GM21367 (cell line): ENCODE data around the gene B3GNT8.
"Not testable (repeated sequence)": the region's sequence is repeated elsewhere in the genome, so short reads cannot be mapped to it uniquely, and the experiment has no call there.

Experiments
- ATAC-seq: cut with Tn5 transposase; IDR thresholded peaks from one replicate; pipeline ENCODE4 v1.9.1; 2021; ENCODE audit not compliant: unreplicated experiment

B3GNT8 gene, protein sequence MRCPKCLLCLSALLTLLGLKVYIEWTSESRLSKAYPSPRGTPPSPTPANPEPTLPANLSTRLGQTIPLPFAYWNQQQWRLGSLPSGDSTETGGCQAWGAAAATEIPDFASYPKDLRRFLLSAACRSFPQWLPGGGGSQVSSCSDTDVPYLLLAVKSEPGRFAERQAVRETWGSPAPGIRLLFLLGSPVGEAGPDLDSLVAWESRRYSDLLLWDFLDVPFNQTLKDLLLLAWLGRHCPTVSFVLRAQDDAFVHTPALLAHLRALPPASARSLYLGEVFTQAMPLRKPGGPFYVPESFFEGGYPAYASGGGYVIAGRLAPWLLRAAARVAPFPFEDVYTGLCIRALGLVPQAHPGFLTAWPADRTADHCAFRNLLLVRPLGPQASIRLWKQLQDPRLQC

DNA sequence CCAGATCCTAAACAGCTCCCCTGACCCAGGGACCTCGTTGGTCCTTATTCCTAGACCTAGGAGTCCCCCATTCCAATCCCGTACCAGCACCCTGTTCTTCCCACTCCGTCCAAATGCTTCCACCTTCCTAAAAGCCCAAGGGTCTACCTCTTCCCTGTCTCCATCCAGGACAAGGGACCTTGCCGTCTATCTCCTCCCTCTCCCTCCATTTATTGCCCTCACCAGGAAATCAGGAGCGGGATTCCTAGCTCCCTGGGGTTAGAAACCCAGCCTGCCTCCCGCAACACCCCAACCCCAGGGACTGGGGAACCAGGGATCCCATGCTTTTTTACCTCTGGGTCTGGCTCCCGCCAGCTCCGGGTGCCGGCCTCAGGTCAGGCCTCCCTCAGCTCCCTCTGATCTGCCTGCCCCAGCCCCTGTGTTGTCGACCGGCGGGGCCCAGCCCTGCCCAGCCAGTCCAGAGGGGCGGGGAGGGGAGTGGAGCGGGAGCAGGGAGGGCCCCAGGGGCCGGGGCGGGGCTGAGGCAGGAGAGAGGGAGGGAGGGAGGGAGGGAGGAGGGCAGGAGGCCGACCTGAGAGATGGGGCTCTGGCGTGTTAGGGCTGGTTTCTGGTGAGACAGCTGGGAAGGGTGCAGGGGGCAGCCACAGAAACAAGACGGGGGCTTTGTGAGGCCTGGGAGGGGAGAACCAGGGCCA lies at the start of gene B3GNT8:
TSS of gene B3GNT8 (minus strand) at position 423 of the 695 bp plus-strand sequence. CDS start 596 bp downstream, outside the sequence.
- no peak for ATAC-seq

DNA sequence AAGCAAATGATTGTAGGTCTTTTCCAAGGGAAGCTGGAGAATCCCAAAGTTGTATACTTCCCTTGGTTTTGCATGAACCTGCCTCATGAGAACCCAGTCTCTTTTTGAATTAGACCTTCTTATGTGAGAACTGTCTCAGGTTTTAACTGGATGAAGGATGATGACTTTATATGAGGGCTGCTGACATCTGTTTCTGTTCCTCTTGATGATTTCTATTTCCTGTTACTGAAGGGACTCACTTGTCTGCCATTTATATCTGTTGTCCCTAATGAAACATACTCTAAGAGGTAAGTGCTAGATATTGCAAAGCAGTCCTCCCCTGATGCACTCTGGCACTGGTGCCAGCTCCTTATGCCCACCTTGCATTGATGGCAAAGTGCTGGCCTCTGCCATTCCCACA lies 49.4 kb upstream of the B3GNT8 start:
- ATAC-seq = no peak

DNA sequence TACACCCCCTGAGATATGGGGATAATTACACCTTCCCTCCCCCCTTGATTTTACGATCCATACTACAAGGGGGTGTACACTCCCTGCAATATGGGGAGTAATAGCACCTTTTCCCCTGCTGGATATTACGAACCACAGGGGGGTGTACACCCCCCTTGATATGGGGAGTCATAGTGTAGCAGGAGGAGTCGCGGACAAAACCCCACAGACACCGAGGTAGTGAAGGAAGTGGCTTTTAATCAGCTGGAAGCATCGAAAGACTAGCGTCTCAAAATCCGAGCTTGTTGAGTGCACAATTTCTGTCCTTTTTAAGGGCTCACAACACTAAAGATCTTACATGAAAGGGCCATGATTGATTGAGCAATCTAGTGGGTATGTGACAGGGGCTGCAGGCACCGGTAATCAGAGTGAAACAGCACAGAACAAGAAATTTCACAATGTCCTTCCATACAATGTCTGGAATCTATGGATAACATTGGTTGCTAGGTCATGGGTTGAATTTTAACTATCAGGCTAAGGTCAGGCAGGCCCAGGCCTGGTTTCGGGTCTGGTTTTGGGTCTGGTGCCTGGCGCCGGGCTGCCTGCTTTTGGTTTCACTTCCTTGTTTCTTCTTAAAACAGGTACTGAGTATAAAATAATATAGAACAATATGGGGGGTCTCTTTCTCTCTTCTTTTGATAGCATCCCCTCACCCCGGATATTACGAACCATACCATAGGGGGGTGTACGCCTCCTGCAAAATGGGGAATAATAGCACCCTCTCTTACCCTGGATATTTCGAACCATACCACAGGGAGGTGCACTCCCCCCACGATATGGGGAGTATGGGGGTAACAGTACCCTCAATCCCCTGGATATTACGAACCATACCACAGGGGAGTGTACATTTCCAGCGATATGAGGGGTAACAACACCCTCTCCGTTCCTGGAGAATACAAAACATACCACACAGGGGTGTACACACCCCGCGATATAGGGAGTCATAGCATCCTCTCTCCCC lies 36.4 kb upstream of the B3GNT8 start:
- not testable (repeated sequence) for ATAC-seq

DNA sequence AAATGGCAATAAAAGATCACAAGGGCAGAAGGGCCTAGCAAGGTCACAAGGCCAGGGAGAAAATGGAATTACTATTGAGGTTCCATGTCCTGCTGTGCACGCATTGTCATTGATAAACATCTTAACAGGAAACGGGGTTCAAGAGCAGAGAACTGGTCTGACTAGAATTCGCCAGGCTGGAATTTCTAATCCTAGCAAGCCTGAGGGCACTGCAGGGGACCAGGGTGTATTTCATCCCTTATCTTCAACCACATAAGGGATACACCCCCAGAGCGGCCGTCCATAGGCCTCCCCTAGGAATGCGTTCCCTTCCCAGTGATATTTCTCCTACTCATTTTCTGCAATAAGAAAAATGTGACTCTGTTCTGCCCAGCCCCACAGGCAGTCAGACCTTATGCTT lies 35.3 kb upstream of the B3GNT8 start:
- no peak for ATAC-seq

DNA sequence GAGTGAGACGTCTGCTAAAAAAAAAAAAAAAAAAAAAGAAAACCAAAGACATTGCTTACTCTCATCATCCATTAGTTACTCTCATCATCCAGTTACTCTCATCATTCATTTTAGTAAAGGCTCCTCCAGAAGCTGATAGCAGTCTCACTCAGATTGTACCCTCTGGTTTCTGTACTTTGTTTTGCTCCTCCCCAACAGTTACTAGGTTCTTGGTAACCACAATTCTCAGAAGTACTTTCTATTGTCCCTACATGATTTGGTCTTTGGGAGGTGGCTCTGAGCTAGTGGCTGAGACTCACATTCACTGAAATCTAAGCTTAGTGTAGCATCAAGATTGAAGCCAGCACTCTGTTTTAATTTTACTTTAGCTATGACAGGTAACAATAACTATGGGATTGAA lies 30.1 kb upstream of the B3GNT8 start:
- peak; percentile 53 for ATAC-seq

DNA sequence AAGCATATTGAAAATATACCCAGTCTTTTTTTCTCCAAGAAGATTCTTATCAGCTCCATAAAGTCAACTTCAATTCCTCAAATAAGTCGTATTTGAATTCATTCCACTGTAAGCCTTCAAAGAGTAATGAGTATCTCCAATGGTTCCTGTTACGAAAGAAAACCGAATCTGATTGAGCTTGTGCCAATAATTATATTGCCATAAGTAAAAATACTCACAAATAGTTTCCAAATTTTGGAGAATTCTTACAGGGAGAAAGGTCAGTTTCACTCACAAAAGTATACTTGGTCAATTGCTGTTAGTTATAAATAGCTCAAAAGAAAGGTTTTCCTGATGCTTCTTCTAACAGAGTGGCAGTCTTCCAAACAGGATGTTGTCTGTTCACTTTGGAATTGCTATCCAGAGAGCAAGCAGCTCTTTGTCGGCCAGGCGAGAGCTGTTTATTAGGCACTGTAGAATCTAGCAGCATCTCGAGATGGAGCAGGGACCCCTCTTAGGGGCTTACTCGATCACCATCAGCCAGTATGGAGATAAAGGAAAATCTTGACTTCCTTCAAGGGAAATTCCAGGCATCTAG lies 29.3 kb upstream of the B3GNT8 start:
- no peak for ATAC-seq

DNA sequence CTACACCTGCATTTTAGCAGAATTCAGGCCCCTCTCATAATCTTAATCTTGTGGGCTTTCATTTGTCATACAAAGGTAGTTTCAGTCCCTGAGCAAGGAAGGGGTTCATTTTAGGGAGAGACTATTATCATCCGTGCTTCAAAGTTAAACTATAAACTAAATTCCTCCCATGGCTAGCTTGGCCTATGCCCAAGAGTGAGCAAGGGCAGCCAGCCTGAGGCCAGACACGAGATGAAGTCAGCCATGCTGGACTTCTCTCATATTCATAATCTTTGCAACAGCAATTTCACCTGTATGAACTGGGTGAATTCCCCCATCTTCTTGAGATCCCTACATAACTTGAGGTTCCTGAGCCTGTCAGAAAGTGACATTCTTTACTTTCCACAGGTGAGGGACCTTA lies 28.8 kb upstream of the B3GNT8 start:
- no peak for ATAC-seq

DNA sequence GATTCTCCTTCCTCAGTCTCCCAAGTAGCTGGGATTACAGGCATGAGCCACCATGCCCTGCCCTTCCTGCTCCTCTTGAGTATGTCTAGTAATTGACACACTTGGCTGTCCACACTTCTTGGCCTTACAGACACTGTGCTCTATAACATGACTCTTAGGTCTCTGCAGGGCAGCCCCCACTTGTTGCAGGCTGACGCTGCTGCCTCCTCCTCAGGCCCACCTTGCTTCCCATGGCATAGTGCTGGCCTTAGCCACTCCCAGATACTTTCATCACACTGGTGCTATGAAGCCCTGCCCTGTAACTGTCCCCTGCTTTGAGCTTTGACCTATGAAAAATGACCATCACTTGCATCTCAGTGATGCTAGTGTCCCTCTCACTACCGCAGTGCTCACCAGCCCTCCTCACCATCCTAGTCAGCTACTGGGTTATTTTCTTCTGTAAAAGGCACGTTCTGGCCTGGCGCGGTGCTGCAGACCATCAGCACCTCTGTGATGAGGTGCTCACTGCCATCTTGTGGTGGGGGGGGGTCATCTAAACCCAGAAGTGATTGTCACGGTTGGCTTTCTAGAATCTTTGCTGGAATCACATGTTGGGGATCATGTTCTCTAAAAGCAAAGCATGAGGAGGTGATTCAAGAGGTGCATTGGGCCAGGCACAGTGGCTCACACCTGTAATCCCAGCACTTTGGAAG lies 25.6 kb upstream of the B3GNT8 start:
- no peak for ATAC-seq

DNA sequence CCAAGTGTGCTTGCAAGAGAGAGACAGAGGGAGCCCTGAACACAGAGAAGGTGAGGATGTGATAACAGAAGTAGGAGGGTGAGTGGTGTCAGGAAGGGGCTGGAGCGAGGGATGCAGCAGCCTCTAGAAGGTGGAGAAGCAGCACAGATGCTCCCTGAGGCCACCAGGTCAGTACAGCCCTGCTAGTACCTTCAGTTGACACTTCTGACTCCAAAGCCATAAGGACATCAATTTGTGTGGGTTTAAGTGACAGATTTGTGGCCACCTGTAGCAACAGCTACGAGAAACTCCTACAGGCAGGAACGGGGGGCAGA lies 22.6 kb upstream of the B3GNT8 start:
- no peak for ATAC-seq

DNA sequence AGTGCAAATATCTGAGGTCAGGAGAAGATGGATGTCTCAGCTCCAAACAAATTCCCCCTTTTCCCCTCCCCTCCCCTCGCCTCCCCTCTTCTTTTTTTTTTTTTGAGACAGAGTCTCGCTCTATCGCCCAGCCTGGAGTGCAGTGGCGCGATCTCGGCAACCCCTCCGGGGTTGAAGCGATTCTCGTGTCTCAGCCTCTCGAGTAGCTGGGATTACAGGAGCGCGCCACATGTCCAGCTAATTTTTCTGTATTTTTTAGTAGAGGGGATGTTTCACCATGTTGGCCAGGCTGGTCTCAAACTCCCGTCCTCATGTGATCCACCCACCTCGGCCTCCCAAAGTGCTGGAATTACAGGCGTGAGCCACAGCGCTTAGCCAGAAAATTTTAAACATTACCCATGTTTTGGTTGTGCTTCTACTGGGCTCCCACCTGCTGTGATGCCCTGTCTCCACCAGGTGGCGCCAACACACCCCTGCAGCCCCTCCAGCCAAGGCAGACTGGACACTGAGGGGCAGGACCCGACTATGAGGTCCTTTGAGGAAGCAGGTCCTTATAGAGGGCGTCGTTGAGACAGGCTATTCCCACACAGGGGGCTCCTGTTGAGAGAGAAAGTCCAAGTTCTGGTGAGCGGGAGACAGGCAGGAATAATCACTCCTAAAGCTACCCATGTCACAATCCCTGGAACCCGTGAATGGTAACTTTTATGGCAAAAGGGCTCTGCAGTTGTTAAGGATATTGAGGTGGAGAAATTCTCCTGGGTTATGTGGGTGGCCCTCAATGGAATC lies 22.1 kb upstream of the B3GNT8 start:
- ATAC-seq = no peak

DNA sequence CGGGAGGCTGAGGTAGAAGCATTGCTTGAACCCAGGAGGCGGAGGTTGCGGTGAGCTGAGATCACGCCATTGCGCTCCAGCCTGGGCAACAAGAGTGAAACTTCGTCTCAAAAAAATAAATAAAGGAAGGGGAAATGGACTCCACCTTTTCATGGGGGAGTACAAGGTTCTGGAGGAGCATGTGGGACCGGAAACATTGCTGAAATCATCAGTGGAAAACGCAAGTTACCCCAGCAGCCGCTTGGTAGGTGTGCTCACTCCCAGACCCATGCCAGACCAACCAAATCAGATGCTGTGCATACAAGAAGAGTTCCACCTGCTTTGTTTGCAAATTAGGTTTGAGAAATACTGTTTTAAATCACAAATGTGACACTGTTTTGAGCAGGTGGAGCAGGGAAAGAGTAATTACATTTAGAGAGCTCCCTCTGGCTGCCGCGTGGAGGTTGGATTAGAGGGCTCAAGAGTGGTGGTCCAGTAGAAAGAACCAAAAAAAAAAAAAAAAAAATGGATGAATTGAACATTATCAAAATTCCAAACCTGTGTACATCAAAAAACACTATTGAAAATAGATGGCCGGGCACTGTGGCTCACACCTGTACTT lies 20.7 kb upstream of the B3GNT8 start:
- no peak for ATAC-seq

DNA sequence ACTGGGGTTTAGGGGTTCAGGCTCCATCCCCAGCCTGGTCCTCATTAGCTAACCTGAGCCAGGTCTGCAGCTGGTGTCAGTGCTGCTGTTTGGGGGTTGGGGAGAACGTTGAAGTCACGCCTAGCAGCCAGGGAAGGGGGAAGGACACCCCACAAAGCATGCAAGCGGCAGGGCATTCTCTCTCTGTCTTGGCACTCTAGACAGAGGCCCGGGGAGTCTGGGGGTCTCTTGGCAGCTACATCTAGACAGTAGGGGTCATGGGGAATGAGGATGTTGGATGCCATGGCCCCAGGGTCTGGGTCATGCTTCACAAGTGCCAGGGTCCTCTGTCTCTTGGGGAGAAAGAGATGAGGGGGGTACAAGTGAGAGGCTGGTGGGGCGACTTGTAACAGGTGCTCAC lies 18.4 kb upstream of the B3GNT8 start:
- ATAC-seq = no peak

DNA sequence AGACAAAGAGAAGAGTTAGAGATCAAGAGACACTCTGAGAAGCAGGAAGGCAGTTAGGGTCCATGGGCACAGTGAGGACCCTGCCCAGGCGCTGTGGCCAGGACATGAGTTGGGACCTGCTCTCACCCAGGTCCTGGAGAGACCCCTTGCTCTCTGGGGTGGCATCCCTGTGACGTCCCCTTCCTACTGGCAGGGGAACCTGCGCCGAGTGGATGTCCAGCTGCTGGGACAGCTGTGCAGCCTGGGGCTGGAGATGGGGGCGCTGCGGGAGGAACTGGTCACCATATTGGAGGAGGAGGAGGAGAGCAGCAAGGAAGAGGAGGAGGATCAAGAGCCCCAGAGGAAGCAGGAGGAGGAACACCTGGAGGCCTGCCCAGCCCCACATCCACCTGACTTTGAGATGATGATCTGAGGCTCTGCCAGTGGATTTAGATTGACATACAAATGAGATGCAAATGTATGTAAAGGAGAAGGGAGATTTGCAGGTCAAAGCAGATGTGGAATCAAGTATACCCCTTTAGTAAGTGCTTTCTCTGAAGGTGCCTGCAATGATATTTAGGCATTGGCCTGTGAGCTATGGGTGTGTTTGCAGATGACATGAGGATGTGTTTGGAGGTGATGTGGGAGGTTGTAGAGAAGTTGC lies 16.8 kb upstream of the B3GNT8 start:
- no peak for ATAC-seq

DNA sequence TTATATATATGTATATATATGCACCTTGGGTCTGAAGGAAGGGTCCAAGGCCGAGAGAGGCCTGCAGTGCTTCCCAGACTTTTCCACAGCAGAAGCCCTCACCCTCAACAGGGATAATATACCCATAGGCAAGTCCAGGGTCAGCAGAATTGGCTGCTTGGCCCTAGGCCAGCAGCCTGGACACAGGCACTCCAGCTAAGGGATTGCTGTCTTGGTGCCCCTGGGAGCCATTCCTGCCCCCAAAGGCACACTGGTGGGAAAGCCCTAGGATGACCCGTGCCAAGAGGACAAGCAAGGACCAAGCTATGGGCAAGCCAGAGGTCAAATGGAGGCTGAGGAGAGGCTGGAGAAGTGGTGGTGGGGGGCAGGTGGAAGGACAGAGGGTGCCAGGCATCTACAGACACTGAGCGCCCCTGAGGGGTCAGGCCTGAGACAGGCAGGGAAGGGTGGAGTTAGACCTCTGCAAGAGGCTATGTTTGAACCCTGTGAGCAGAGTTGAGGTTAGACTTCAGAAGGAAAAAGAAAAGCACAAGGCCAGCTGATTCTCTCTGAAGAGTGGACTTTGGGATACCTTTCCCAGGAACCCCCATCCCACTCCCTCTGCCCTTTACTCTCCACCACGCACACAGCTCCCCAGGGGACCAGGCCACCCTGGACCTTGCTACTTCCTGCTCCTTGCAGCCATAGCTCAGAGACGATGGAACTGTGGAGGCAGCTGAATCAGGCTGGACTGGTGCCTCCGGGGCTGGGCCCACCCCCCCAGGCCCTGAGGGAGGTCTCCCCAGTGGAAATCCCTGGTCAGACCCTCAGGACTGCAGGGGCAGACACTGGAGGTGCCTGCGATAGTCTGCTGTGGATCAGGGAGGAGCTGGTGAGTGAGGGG lies 15.5 kb upstream of the B3GNT8 start, which contains the start of gene ERICH4:
TSS of gene ERICH4 (plus strand) at position 684 of the 883 bp plus-strand sequence. CDS start at position 698, 14 bp downstream.
- ATAC-seq = no peak

DNA sequence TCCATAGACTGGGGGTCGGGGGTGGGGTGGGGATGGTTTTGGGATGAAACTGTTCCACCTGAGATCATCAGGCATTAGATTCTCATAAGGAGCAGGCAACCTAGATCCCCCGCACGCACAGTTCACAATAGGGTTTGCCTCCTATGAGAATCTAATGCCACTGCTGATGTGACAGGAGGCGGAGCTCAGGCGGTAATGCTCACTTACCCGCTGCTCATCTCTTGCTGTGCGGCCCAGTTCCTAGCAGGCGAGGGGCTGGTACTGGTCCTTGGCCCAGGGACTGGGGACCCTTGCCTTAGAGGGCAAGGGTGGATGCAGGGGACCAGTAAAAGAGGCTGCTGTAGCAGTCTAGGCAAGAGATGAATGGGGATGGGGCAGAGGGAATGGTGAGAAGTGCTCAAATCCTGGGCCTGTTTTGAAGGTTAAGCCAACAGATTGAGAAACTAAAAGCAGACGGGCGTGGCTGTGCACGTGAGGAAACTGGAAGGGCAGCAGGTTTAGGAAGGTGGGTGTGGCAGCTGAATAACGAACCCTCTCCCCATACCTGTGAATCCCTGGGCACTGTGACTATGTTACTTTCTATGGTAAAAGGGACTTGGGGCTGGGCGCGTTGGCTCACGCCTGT lies 14.3 kb upstream of the B3GNT8 start:
- ATAC-seq = no peak

DNA sequence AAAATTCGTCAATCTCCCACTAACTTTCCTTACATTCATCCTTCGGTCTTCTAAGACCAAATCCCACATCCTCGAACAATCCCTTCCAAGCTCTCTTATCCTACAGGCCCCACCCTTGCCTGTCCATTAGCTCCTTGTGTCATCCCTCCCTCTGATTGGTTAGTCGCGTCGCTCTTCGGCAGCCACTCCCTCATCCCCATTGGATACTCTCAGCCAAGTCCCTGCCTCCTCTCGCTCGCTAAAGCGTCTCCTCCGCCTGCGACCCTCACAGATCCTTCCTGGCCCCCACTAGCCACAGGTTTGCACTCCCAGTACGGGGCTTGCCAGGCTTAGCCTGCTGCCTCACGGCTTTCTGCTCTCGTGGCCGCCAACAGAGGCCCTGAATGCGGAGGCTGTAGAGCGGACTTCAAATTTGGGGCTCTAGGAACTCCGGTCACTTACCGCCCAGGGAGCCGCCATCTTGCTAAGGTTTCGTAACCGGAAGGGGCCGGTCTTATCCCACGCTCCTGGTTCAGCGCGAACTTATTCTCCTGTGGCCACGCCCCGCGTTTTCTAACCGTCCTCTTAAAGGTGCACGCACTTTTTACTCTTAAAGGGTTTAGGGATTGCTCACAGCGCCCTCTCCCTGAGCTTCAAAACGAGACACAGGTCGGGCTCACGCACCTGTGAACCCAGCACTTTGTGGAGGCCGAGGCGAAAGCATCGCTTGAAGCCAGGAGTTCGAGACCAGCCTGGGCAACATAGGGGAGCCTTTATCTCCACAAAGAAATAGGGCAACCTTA lies 12.5 kb upstream of the B3GNT8 start, which contains the start of gene DMAC2:
TSS of gene DMAC2 (minus strand) at position 472 of the 782 bp plus-strand sequence. CDS start at position 459, 13 bp downstream.
- peak; percentile 76 for ATAC-seq
